IMR-90 (cell line): ENCODE results near the gene LCNL1.

Experiments
- CTCF ChIP-seq: conservative IDR thresholded peaks from 2 replicates; pipeline ENCODE4 v1.5.1; 2012; ENCODE audit warnings: mild to moderate bottlenecking, low read depth, low read length, improper control_type of control experiment
- ELK1 ChIP-seq: fragments of 150-350 bp; IDR thresholded peaks from 2 replicates; pipeline ENCODE4 v1.6.1; 2016; ENCODE audit warnings: low read depth, mild to moderate bottlenecking, low read length, moderate library complexity, borderline replicate concordance
- FOS ChIP-seq: fragments of 150-350 bp; IDR thresholded peaks from 2 replicates; pipeline ENCODE4 v1.6.1; 2016; ENCODE audit warnings: low read depth, low read length
- POLR2A ChIP-seq: IDR thresholded peaks from 2 replicates; pipeline ENCODE4 v1.6.1; 2012; ENCODE audit warnings: mild to moderate bottlenecking, low read depth, low read length
- TF ChIP-seq, protein P1 (sequence below): fragments of 150-350 bp; IDR thresholded peaks from 2 replicates; pipeline ENCODE4 v1.6.1; 2017; ENCODE audit warnings: mild to moderate bottlenecking, antibody characterized with exemption, low read length, low read depth

- TF ChIP-seq CTCF (no peak), ELK1 (no peak), FOS (no peak), POLR2A (no peak)
- TF ChIP-seq, protein P1, sequence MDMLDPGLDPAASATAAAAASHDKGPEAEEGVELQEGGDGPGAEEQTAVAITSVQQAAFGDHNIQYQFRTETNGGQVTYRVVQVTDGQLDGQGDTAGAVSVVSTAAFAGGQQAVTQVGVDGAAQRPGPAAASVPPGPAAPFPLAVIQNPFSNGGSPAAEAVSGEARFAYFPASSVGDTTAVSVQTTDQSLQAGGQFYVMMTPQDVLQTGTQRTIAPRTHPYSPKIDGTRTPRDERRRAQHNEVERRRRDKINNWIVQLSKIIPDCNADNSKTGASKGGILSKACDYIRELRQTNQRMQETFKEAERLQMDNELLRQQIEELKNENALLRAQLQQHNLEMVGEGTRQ: no peak
These were observed 24.3 kb upstream of the LCNL1 start for GRCh38 chr9:136958473-136958872.
